ENCODE results near the gene BACE1. TPM values are rescaled to one million over a fixed set of nuclear protein-coding genes. Genes with fewer than 3 reads are reported as not detected.

BACE1 gene
- total and polyA plus RNA-seq, 2 donors (not counting 3 experiments of a cell fraction or from before 2014, with no cell fraction given), result 28.8 to 29.6 TPM

- ChIA-PET POLR2A (no interaction called here), CTCF (interaction anchor here (1.1 kb wide), 1 partner anchor 12 kb away, joined by 3 read pairs; no protein-coding TSS in a partner anchor)
- Histone ChIP-seq H3K79me2 (ENCODE audit: control insufficient read depth, insufficient read depth, low read length) (no peaks in the 10 kb centered on the region), H3K4me1 (ENCODE audit: control insufficient read depth, extremely low read depth, insufficient read depth, low read length) (no peaks in the 10 kb centered on the region), H3K4me3 (replicated peaks in 1 of 3; ENCODE audit: insufficient read depth in 1 of 3, low read depth in 1 of 3, low read length in 3 of 3) (no peak overlapping the region), H3K9me3 (replicated peaks; ENCODE audit: control insufficient read depth, insufficient read depth, low read length) (no peaks in the 10 kb centered on the region), H3K9me1 (replicated peaks; ENCODE audit: control insufficient read depth, extremely low read depth, insufficient read depth, low read length) (no peaks in the 10 kb centered on the region), H3K36me3 (ENCODE audit: control insufficient read depth in 2 of 2, extremely low read depth in 1 of 2, insufficient read depth in 2 of 2, low read length in 2 of 2) (peaks cover 11 to 23% of the 10 kb centered on the region in 2 experiments), H3K27me3 (ENCODE audit: control insufficient read depth in 2 of 2, insufficient read depth in 2 of 2, low read length in 2 of 2) (no peaks in the 10 kb centered on the region), H3K27ac (ENCODE audit: insufficient read depth, low read depth, low read length) (no peak overlapping the region), H3K4me2 (ENCODE audit: insufficient read depth, low read length) (no peak overlapping the region), H3K9ac (replicated peaks; ENCODE audit: extremely low read depth, insufficient read depth, low read length) (no peak overlapping the region), H2AFZ (ENCODE audit: low read depth, low read length) (no peak overlapping the region), H4K20me1 (replicated peaks; ENCODE audit: control insufficient read depth, extremely low read depth, insufficient read depth, low read length) (no peaks in the 10 kb centered on the region)
- dilution Hi-C loops (cut with MboI; ENCODE audit: extremely low pct_ligation_motif_present, low sequenced_read_pairs) (no loop called here), intact Hi-C loops (cut with micrococcal nuclease) (no loop called here)
- no TSS peak for BruUV-seq (replicated peaks)
- FAIRE-seq, result no peak
- TF ChIP-seq FOS (IDR thresholded peaks at IDR 0.05; ENCODE audit: borderline replicate concordance, insufficient read depth, low read length), result no peak
- no peak for TF ChIP-seq CTCF (IDR thresholded peaks at IDR 0.05; ENCODE audit: extremely low read depth in 1 of 2, insufficient read depth in 1 of 2, low read depth in 1 of 2, low read length in 2 of 2)
- TF ChIP-seq POLR2A (IDR thresholded peaks at IDR 0.05; ENCODE audit: low read depth, low read length), result no peak
- no peak for TF ChIP-seq POLR2AphosphoS5 (IDR thresholded peaks at IDR 0.05; ENCODE audit: insufficient read depth, low read depth, low read length)
- no peak for TF ChIP-seq JUN (IDR thresholded peaks at IDR 0.05; ENCODE audit: borderline replicate concordance, insufficient read depth, insufficient read length, low read depth)
- TF ChIP-seq, protein P1, sequence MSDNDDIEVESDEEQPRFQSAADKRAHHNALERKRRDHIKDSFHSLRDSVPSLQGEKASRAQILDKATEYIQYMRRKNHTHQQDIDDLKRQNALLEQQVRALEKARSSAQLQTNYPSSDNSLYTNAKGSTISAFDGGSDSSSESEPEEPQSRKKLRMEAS (IDR thresholded peaks at IDR 0.05; ENCODE audit: insufficient read depth, insufficient read length), result no peak
- TF ChIP-seq GATA2 (IDR thresholded peaks at IDR 0.05; ENCODE audit: insufficient read depth, insufficient read length, low read depth, low read length), result no peak
- no peak for DNase-seq (ENCODE audit: low read depth, low spot score)
Observed at GRCh38 chr11:117354550-117354949, 38.5 kb upstream of the BACE1 start.

Measured in endothelial cell of umbilical vein (primary cell).